Measurements from ENCODE around the gene BOC. TPM values are rescaled to one million over a fixed set of nuclear protein-coding genes. Genes with fewer than 3 reads are reported as not detected.

BOC gene
- total and polyA plus RNA-seq, 10 of the 15 experiments (the other 5 are each of a cell fraction or from before 2014, with no cell fraction given) = 0.18 TPM; not detected in 9

- intact Hi-C loops (cut with micrococcal nuclease; ENCODE audit: unreplicated experiment) = no loop called here
- TF ChIP-seq MXI1 (IDR thresholded peaks at IDR 0.05; ENCODE audit: low read depth, low read length) (no peak), HCFC1 (IDR thresholded peaks at IDR 0.05; ENCODE audit: low read length) (no peak), FOXM1 (IDR thresholded peaks at IDR 0.05; ENCODE audit: low read depth, low read length) (no peak), CEBPB (IDR thresholded peaks at IDR 0.05; ENCODE audit: borderline replicate concordance in 1 of 2, low read depth in 2 of 2, low read length in 2 of 2) (no peak), POLR2AphosphoS2 (IDR thresholded peaks at IDR 0.05; ENCODE audit: low read depth, low read length) (no peak), USF1 (IDR thresholded peaks at IDR 0.05; ENCODE audit: borderline replicate concordance, extremely low read length, insufficient read depth, low read depth, low read length) (no peak), FOXK2 (IDR thresholded peaks at IDR 0.05) (no peak), SMAD1 (IDR thresholded peaks at IDR 0.05; ENCODE audit: low read depth, partially characterized antibody) (no peak), EP300 (IDR thresholded peaks at IDR 0.05; ENCODE audit: borderline replicate concordance in 1 of 2, control insufficient read depth in 1 of 2, low read depth in 2 of 2, low read length in 2 of 2) (no peak), ASH2L (IDR thresholded peaks at IDR 0.05; ENCODE audit: borderline replicate concordance, low read depth) (no peak), BMI1 (IDR thresholded peaks at IDR 0.05; ENCODE audit: borderline replicate concordance) (no peak)
- FAIRE-seq (no peak), ATAC-seq (no peak), DNase-seq (ENCODE audit: low read depth, low spot score) (no peak)
- H3K9ac ChIP-seq (ENCODE audit: control insufficient read depth, insufficient read depth, low read length) = no peak overlapping the region
- H3K27me3 ChIP-seq (replicated peaks in 1 of 2; ENCODE audit: control insufficient read depth in 2 of 2, insufficient read depth in 2 of 2, low read length in 1 of 2) = 0 out of 4 replicates have a peak, but pooled peaks cover 0 to 1% of the 10 kb centered on the region in 2 experiments
- in situ Hi-C loops (cut with MboI) = no loop called here
- no TSS peak for BruUV-seq (replicated peaks)
- RAD21 ChIA-PET (ENCODE audit: unreplicated experiment) = no interaction called here
- 27% methylated on average over 6 of the region's 6 CpGs for WGBS (ENCODE audit: insufficient coverage, insufficient replicate concordance, low lambda C conversion rate, missing lambda C conversion rate)
- POLR2A ChIA-PET = no interaction called here
- no peak overlapping the region for H2AFZ ChIP-seq (ENCODE audit: control insufficient read depth, low read depth, low read length)
- H3K4me2 ChIP-seq (ENCODE audit: control insufficient read depth, insufficient read depth) = no peak overlapping the region
- SMC1A ChIA-PET (ENCODE audit: uncharacterized antibody, unreplicated experiment) = no interaction called here
- CTCF ChIA-PET = interaction anchor here (0.6 to 1.0 kb wide), 2 partner anchors 60 to 1711 kb away, joined by 3 read pairs; no protein-coding TSS in a partner anchor
- H3K9me3 ChIP-seq (replicated peaks; ENCODE audit: control insufficient read depth, insufficient read depth, low read length) = no peaks in the 10 kb centered on the region
- no peaks in the 10 kb centered on the region; the same call in 1 of the 2 replicates for H4K20me1 ChIP-seq (ENCODE audit: control insufficient read depth, insufficient read depth)
- no peaks in the 10 kb centered on the region for H3K79me2 ChIP-seq (ENCODE audit: control insufficient read depth, insufficient read depth, low read length)
- no peaks in the 10 kb centered on the region for H3K36me3 ChIP-seq (ENCODE audit: control insufficient read depth in 2 of 2, insufficient read depth in 2 of 2, low read length in 1 of 2)
- no peak overlapping the region for H3K4me3 ChIP-seq
- no peak overlapping the region for H3K27ac ChIP-seq (ENCODE audit: control insufficient read depth, insufficient read depth)
- peaks cover 6% of the 10 kb centered on the region for H3K4me1 ChIP-seq (ENCODE audit: control insufficient read depth, insufficient read depth, low read length)
These were observed 17.3 kb downstream of the BOC start for GRCh38 chr3:113228498-113229286.

Measured in GM12878 (cell line).